Keratinocyte (primary cell): ENCODE results near the gene NSMCE1.

Experiments
- CTCF ChIP-seq, 3 experiments: IDR thresholded peaks in 1 of 3; conservative IDR thresholded peaks in 1 of 3; optimal IDR thresholded peaks in 1 of 3; 2 replicates in 2 of 3; 3 replicates in 1 of 3; pipeline versions ENCODE3 to v1.5.1; 2011; ENCODE audit warnings: low read length in 3 of 3, mild to moderate bottlenecking in 3 of 3, moderate library complexity in 2 of 3, control low read depth in 1 of 3, inconsistent platforms in 1 of 3; ENCODE audit not compliant: insufficient read depth in 2 of 3; ENCODE audit errors: extremely low read depth in 1 of 3
- EZH2 ChIP-seq: IDR thresholded peaks from one replicate; pipeline ENCODE4 v1.6.1; 2012; ENCODE audit warnings: inconsistent platforms, mild to moderate bottlenecking, low read length, moderate library complexity

GRCh38 chr16:27237219-27238015 lies 31.2 kb downstream of the NSMCE1 start:
- no peak for TF ChIP-seq CTCF (optimal IDR thresholded peaks at IDR 0.05 in 1 of 3, IDR thresholded peaks at IDR 0.05 in 1 of 3, conservative IDR thresholded peaks at IDR 0.05 in 1 of 3; ENCODE audit: extremely low read depth in 1 of 3, insufficient read depth in 2 of 3, low read length in 3 of 3)
- TF ChIP-seq EZH2 = no peak
